ENCODE data around the gene TBX10. TPM values are rescaled to one million over a fixed set of nuclear protein-coding genes. Genes with fewer than 3 reads are reported as not detected.

TBX10 gene
- total RNA-seq, 2 experiments from 2014 or later, result 2.4 to 5.3 TPM

GRCh38 chr11:67640758-67641337 lies 1.3 kb upstream of the TBX10 start:
- intact Hi-C loops (cut with micrococcal nuclease; ENCODE audit: unreplicated experiment), result loop anchor here (10.0 kb wide), 2 partner anchors 236 to 354 kb away; partner anchors contain the start of genes PPP1CA and TBC1D10C
- no peak for DNase-seq (ENCODE audit: low spot score)
- no peaks in the 10 kb centered on the region; the same call in 1 of the 2 replicates for H3K36me3 ChIP-seq (ENCODE audit: insufficient read depth, low read length)
- peaks cover 27% of the 10 kb centered on the region for H3K4me1 ChIP-seq (ENCODE audit: insufficient read depth, low read length, poor library complexity, severe bottlenecking)
- H3K27ac ChIP-seq (ENCODE audit: low read depth, low read length, poor library complexity, severe bottlenecking), result no peak overlapping the region
- H4K20me1 ChIP-seq (ENCODE audit: insufficient read depth, low read length), result no peaks in the 10 kb centered on the region; the same call in 1 of the 2 replicates
- POLR2A ChIA-PET, result no interaction called here
- H3K79me2 ChIP-seq (ENCODE audit: insufficient read depth, low read depth, low read length), result no peaks in the 10 kb centered on the region
- CTCF ChIA-PET (ENCODE audit: unreplicated experiment), result interaction anchor here (0.6 kb wide), 2 partner anchors 64 to 65 kb away, joined by 3 read pairs; no protein-coding TSS in a partner anchor
- no peak overlapping the region for H3K4me2 ChIP-seq (ENCODE audit: low read length)
- H3K4me3 ChIP-seq (ENCODE audit: low read depth, low read length, poor library complexity, severe bottlenecking), result no peak overlapping the region
- TF ChIP-seq EZH2phosphoT487 (IDR thresholded peaks at IDR 0.05; ENCODE audit: borderline replicate concordance, low read depth, low read length), result no peak
- TF ChIP-seq CTCF (conservative IDR thresholded peaks at IDR 0.05; ENCODE audit: low read length), result no peak
- H3K9me2 ChIP-seq (ENCODE audit: insufficient read depth, low read length), result no peaks in the 10 kb centered on the region
- BruUV-seq (replicated peaks), result no TSS peak
- no peak overlapping the region for H2AFZ ChIP-seq (ENCODE audit: low read length)
- H3K9me3 ChIP-seq (ENCODE audit: low read length), result no peaks in the 10 kb centered on the region

GRCh38 chr11:67640021-67640757 lies 626 bp upstream of the TBX10 start:
- intact Hi-C loops (cut with micrococcal nuclease; ENCODE audit: unreplicated experiment), result loop anchor here (10.0 kb wide), 2 partner anchors 235 to 355 kb away; partner anchors contain the start of genes PPP1CA and TBC1D10C
- Histone ChIP-seq H3K9me2 (ENCODE audit: insufficient read depth, low read length) (no peaks in the 10 kb centered on the region), H2AFZ (ENCODE audit: low read length) (no peak overlapping the region), H3K4me1 (ENCODE audit: insufficient read depth, low read length, poor library complexity, severe bottlenecking) (peaks cover 20% of the 10 kb centered on the region), H3K27ac (ENCODE audit: low read depth, low read length, poor library complexity, severe bottlenecking) (no peak overlapping the region), H4K20me1 (ENCODE audit: insufficient read depth, low read length) (no peaks in the 10 kb centered on the region; the same call in 1 of the 2 replicates), H3K79me2 (ENCODE audit: insufficient read depth, low read depth, low read length) (no peaks in the 10 kb centered on the region), H3K4me3 (ENCODE audit: low read depth, low read length, poor library complexity, severe bottlenecking) (no peak overlapping the region), H3K36me3 (ENCODE audit: insufficient read depth, low read length) (no peaks in the 10 kb centered on the region; the same call in 1 of the 2 replicates), H3K4me2 (ENCODE audit: low read length) (no peak overlapping the region), H3K9me3 (ENCODE audit: low read length) (no peaks in the 10 kb centered on the region)
- TF ChIP-seq CTCF (conservative IDR thresholded peaks at IDR 0.05; ENCODE audit: low read length), result peak; percentile 86
- TF ChIP-seq EZH2phosphoT487 (IDR thresholded peaks at IDR 0.05; ENCODE audit: borderline replicate concordance, low read depth, low read length), result no peak
- CTCF ChIA-PET (ENCODE audit: unreplicated experiment), result interaction anchor here (0.6 to 1.3 kb wide), 3 partner anchors 10 to 65 kb away, joined by 3 to 5 read pairs (median 3); partner anchors contain the start of gene NUDT8
- BruUV-seq (replicated peaks), result no TSS peak
- POLR2A ChIA-PET, result no interaction called here
- peak; percentile 82 for DNase-seq (ENCODE audit: low spot score)

All from OCI-LY7 (cell line).